GM19035 (cell line): ENCODE results near the gene R3HDML.

Experiments used
- ATAC-seq: cut with Tn5 transposase; IDR thresholded peaks from one replicate; pipeline ENCODE4 v1.9.1; 2021; ENCODE audit not compliant: unreplicated experiment

The R3HDML gene

GRCh38 chr20:44361021-44361420 lies 24.2 kb downstream of the R3HDML start:
- no peak for ATAC-seq

- no peak for ATAC-seq
Measured at GRCh38 chr20:44362466-44362940, 25.7 kb downstream of the R3HDML start.

GRCh38 chr20:44364068-44364467 lies 27.2 kb downstream of the R3HDML start:
- no peak for ATAC-seq

- no peak for ATAC-seq
Measured at GRCh38 chr20:44364780-44365179, 27.9 kb downstream of the R3HDML start.

GRCh38 chr20:44367746-44368145 lies 30.9 kb downstream of the R3HDML start:
- no peak for ATAC-seq

GRCh38 chr20:44370639-44371218 lies 33.9 kb downstream of the R3HDML start:
- no peak for ATAC-seq

- no peak for ATAC-seq
Measured at GRCh38 chr20:44382641-44383040, 45.8 kb downstream of the R3HDML start.

GRCh38 chr20:44384423-44385027 lies 47.7 kb downstream of the R3HDML start:
- no peak for ATAC-seq

GRCh38 chr20:44388466-44389023 lies 51.7 kb downstream of the R3HDML start:
- peak; percentile 56 for ATAC-seq

GRCh38 chr20:44389871-44390270 lies 53.0 kb downstream of the R3HDML start:
- no peak for ATAC-seq

GRCh38 chr20:44390280-44390679 lies 53.4 kb downstream of the R3HDML start:
- ATAC-seq, result no peak

GRCh38 chr20:44392088-44392775 lies 55.4 kb downstream of the R3HDML start:
- ATAC-seq, result no peak

GRCh38 chr20:44392776-44393607 lies 56.1 kb downstream of the R3HDML start:
- ATAC-seq, result no peak

- no peak for ATAC-seq
Measured at GRCh38 chr20:44393608-44394451, 57.0 kb downstream of the R3HDML start.

- ATAC-seq, result no peak
Measured at GRCh38 chr20:44394452-44394701, 57.5 kb downstream of the R3HDML start.

GRCh38 chr20:44394702-44395460 lies 58.0 kb downstream of the R3HDML start:
- ATAC-seq, result no peak

- ATAC-seq, result no peak
Measured at GRCh38 chr20:44395461-44396340, 58.9 kb downstream of the R3HDML start.

- no peak for ATAC-seq
Measured at GRCh38 chr20:44396369-44397130, 59.7 kb downstream of the R3HDML start.
